ENCODE measurements around the gene COLEC11.
"Not testable (repeated sequence)": the region's sequence is repeated elsewhere in the genome, so short reads cannot be mapped to it uniquely, and the experiment has no call there.

The COLEC11 gene

DNA sequence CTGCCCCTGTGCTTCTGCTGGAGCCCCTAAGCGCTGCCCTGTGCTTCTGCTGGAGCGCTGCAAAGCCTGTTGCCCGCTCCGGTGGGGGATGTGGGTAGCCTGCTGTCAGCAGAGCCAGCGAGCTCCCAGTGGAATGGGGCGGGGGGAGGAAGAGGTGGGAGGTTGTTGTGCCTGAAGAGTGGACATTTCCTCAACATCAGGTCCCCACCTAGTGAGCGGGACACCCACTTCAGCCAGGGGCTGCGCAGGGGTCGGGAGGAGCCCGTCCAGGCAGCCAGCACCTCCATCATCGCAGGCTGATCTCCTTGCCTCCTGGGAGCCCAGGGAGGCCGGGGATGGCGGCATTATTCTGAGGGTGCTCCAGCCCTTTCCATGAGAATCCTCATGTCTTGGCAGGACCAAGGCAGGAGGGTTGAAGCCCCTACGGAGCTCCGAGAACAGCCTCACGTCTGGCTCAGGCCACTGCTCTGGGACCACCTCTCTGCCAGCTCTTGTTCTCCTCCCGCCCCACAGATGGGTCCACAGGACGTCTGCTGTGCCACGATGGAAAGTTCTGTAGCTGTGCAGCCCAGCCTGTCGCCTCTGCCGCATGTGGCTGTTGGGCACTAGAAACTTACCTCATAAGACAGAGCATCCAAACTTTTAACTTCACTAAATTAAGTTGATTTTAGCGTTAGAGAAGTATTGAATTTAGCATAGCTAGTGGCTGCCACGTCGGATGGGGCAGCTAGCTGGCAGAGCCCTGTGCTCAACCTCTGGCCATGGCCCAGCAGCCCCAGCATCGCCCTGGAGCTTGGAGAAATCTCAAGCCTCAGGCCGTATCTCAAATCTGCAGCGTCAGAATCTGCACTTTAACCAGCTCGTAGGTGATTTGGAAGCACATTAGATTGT, 61.2 kb downstream of the COLEC11 start:
- no peak for DNase-seq

GRCh38 chr2:3656762-3657721, 62.1 kb downstream of the COLEC11 start:
- no peak for DNase-seq

DNA sequence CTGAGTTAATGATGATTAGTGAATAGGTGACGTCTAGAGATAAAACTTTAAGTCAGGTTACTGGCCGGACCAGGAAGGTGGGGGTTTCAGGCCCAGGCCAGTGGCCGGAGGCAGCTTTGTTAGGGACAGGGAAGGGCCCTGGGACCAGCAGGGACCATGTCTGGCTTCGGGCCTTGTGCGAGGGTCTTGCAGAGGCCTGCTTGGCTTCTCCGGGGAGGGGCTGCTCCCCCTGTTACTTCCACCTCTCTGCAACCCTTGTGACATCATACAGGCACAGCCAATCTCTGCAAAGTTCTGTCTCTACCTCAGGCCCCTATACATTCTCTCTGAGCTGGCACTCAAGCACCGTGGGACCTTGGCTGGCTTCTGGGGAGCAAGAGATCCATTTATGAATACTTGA, 63.0 kb downstream of the COLEC11 start, which contains the start of gene ALLC:
ALLC (plus strand) TSS at position 320 of the 400 bp plus-strand sequence. CDS start 12,958 bp downstream, outside the sequence.
- DNase-seq = no peak

DNA sequence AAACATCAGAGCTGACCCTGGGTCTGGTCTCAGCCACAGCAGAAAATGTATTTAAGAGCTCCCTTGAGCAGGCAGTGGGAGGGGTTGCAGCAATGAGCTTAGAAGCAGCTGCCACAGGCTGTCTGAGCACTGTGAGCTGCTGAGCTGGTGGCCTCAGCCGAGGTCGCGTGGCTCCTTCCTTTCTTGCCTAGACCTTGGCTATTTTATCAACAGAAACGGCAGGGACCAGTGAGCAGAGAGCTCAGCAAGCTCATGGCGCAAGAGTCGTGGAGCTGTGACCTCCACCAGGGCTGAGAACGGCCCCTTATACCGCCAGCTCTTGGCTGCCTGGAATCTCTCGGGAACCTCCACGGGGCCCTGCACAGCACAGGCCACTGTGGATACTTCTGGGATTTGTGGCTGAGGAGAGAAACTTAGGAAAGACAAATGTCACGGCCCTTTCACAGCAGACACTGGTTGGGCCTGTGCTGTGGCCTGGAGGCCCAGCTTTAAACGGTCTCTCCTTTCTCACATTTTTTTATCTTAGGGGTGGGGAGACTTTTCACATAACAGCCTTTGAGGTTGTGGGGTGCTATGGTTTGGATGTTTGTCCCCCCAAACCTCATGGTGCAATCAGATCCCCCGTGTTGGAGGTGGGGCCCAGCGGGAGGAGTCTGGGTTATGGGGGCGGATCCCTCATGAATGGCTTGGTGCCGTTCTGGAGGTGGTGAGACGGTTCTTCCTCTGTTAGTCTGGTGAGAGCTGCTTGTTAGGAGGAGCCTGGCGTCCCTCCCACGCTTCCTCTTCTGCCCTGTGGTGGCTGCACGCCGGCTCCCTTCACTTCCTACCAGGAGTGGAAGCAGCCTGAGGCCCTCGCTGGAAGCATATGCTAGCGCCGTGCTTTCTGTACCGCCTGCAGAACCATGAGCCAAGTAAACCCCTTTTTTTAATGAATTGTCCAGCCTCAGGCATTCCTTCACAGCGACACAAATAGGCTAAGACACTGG, 64.8 kb downstream of the COLEC11 start:
- no peak for DNase-seq

DNA sequence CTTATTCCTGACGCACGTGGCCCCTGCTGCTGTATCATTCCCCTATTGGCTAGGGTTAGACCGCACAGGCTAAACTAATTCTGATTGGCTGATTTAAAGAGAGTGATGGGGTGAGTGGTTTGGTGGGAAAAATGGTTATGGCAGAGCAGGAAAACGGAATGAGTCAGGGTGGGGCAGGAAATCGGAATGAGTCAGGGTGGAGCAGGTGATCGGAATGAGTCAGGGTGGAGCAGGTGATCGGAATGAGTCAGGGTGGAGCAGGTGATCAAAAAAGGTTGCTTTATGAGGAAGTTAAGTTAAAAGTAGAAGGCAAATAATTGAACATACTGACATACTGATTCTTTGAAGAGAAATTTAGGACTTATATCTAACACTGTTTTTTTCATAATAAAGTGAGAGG, 65.7 kb downstream of the COLEC11 start:
- not testable (repeated sequence) for DNase-seq

- DNase-seq = no peak
Observed at GRCh38 chr2:3661149-3661660, 66.3 kb downstream of the COLEC11 start.

DNA sequence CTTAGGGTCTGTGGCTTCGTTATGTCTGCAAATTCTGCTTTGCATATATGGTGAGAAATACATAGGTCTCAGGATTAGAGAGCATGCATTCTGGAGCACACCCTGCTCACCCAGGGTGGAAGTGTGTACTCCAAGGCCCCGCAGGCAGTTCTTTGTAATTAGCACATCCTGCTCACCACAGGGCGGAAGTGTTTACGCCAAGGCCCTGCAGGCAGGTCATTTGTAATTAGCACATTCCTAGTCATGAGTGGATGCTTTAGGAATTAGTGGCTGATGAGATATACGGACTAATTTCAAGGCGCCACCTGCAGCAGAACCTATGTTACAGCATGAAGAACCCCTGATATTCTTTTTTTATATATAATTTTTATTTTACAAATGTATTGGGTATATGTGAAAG, 67.3 kb downstream of the COLEC11 start:
- DNase-seq = no peak

GRCh38 chr2:3664118-3664517, 69.2 kb downstream of the COLEC11 start:
- DNase-seq = no peak

- no peak for DNase-seq
Observed at GRCh38 chr2:3664925-3665324, 70.0 kb downstream of the COLEC11 start.

DNA sequence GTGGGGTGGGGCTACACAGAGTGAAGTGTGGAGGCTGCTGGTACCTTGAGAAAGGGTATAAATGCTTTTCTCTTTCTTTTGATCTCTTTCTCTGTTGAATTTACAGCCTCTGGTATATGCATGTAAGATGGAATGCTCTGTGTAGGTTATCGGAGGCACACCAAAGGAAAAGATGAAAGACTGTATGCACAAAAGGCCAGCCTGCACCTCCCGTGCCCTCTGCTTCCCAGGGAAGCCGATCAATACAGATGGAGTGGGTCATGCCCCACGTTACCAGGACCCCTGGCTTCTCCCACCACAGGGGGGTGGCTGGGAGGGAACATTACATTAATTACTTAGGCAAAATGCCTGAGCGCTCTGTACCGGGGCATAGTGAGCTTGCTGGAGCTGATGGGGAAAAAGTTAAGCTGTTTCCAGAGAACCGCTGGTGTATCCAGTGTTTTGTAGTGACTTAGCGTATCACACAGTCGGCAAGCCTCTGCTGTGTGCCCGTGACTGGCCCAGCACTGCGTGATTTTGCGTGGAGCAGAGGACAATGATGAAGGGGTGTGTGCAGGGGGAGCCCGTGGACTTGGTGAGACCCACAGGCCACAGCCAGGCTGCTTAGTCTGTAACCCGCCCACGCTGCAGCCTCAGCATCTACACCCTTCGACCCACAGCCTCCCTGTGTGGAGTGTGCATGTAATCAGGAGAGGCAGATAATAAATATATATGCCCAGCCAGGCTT, 71.1 kb downstream of the COLEC11 start:
- no peak for DNase-seq

DNA sequence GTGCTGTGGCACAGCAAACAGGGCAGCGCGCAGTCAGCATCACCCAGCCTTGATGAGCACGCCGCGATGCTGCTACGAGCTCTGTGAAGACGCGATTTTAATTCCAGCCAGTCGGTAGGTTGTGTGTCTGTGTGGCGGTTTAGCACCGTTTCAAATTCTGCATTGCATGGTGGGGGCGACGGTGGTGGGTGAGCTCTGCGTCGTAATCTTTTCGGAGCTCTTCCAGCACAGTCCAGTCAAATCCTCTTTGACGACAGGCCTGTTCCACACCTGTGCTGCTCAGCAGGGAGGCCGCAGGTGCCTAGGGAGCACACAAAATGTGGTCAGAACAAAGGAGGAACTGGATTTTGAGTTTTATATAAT, 71.7 kb downstream of the COLEC11 start:
- DNase-seq = no peak

- DNase-seq = no peak
Observed at GRCh38 chr2:3667151-3667631, 72.3 kb downstream of the COLEC11 start.

DNA sequence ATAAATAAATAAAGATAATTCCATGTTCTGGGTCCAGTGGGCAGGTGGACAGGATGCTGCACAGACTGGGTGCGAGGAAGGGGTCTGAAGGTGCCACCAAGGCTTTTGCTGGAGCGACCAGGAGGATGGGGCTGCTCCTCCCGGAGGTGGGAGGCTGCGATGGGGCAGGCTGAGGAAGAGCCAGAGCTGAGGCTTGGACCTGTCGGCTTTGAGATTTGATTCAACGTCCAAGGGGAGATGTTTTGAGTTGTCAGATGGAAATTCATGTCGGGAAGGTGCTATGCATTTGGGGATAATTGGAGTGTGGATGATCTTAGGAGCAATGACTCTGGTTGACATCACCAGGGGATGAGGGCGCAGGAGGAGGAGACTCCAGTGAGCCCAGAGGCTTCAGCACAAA, 74.7 kb downstream of the COLEC11 start:
- DNase-seq = no peak

- no peak for DNase-seq
Observed at GRCh38 chr2:3670376-3670775, 75.5 kb downstream of the COLEC11 start.

GRCh38 chr2:3670941-3671340, 76.0 kb downstream of the COLEC11 start:
- no peak for DNase-seq

DNA sequence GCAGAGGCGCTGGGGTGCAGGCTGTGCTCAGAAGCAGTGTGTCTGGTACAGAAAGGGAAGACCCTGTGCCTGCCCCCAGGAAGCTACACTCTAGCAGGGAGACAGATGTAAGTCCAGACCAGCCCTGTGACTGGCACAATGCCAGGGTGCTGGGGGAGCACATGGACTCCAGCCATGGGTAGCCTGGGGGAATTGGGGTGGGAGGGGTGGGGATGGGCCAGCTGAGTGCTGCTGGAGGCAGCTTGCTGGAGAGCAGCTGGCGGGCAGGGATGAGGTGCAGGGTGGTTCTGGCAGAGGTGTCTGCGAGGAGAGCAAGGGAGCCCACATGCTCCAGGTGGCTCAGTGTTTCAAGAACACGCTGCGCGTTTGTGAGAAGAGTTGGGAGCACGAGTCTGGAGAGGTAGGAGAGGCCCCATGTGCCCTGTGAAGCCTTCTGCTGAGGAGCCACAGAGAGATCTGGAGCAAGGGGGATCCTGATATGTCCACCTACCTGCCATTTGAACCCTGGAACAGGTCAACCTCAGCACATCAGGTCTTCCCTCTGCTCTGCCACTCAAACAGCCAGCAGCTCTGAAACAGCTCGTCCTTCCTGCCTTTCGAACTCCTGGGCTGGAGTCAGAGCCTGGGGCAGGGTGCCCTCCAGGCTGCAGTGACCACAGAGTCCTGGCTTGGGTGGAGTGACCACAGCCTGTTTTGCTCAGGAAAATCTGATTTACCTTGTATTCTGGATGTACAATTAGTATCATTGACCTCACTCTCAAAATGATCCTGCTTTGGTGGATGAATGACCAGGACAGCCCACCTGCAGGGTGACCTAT, 78.2 kb downstream of the COLEC11 start:
- no peak for DNase-seq

DNA sequence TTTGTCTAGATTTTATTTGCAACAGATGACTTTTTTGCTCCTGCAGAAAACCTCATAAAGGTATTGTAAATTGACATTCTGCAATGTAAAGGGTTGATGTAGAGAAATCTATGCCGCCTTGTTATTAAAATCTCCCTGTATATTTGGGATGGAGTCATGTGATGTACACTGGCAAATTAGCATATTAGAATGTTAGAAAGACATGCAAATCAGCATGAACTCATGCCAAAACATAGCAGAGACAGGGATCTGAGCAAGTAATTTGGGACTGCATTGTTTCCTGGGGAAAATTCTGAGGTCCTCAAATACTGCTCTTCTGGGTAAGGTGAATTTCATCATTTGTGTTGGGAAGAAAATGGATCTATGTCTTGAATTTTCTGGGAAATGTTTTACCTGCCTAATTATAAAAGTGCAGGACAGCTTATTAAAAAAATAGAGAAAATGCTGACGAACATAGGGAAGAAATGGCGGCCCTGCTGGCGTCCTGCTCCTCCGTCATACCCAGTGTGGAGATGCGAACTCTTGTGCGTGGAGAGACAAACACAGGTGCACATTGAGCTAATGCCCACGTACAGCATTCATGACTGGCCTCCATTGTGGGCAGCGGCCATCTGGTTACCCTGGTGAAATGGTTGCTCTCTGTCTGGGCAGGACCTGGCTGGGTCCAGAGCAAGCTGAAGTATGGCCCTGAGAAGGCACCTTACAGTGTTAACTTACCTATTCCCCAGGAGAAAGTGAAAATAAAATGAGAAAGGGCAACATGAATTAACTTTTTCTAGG, 79.3 kb downstream of the COLEC11 start:
- DNase-seq = no peak

- no peak for DNase-seq
Observed at GRCh38 chr2:3675687-3676086, 80.8 kb downstream of the COLEC11 start.

GRCh38 chr2:3677436-3677835, 82.5 kb downstream of the COLEC11 start:
- no peak for DNase-seq

DNA sequence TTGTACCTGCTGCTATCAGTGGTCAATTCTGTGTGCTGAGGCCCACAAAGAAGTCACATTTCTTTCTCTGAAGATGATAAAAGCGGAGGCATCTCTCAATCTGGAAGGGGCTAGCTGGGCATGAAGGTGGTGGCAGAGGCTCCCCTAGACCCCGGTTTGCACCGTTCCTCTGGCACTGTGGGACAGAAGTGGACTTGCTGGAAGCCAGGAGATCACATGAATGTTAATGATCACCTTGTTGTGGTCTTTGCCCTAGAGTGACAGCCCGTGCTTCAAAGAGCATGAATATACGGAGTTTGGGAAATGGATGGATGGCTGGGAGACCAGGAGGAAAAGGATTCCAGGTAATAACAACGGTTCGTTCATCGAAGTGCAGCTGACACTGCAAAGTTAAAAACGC, 83.3 kb downstream of the COLEC11 start:
- DNase-seq = no peak

Data from activated naive CD4-positive, alpha-beta T cell treated with anti-CD3 and anti-CD28 coated beads, Interleukin-2, amount 50 U/mL, for 16 hours (primary cell).